K562 (cell line): ENCODE results near the gene AAK1. TPM values are rescaled to one million over a fixed set of nuclear protein-coding genes. Genes with fewer than 3 reads are reported as not detected.

Experiments used
- ATAC-seq: fragments of 200-7000 bp; cut with Tn5 transposase; 3 replicates; pipeline ENCODE4 v1.9.1; 2020; ENCODE audit warnings: moderate library complexity
- BruUV-seq: library from RNA; stranded (reverse); fragments of 400-500 nt; replicated peaks from 2 replicates; lab custom pipeline; 2021; lab: Mats Ljungman, UMichigan
- CTCF ChIA-PET: fragments of 300-600 bp; formaldehyde crosslinking; extraction: SDS; loops from one replicate; lab custom pipeline; 2021; ENCODE audit warnings: low intra/inter-chr PET ratio; lab: Yijun Ruan, JAX
- POLR2A ChIA-PET: fragments of 300-600, 350-650 bp; sonication (Branson Sonifier 250); formaldehyde crosslinking; extraction: SDS; loops from one replicate; lab custom pipeline; 2021; ENCODE audit warnings: antibody characterized with exemption, inconsistent platforms; lab: Yijun Ruan, JAX
- DNase-seq, 4 experiments: peaks; one replicate each; pipeline versions ENCODE4 v3.0.0 to v3.0.0-alpha.2; 2011 to 2018; ENCODE audit warnings: low spot score in 3 of 4, mixed read lengths in 3 of 4; ENCODE audit errors: extremely low read depth in 1 of 4
- FAIRE-seq: peaks from 2 replicates; lab custom pipeline; 2011; peaks lifted over from hg19 to GRCh38; lab: Jason Lieb, UNC
- H2AFZ ChIP-seq: 2 replicates; pipeline ENCODE4 v1.6.0; 2011; ENCODE audit warnings: low read depth, low read length, control low read depth, inconsistent platforms
- H3K27ac ChIP-seq: fragments of 200-600 bp; 3 replicates; pipeline ENCODE4 v1.8.0; 2011; ENCODE audit warnings: low read depth, mild to moderate bottlenecking, control low read depth, inconsistent platforms, low read length, moderate library complexity, mixed read lengths; ENCODE audit errors: extremely low read depth
- H3K27me3 ChIP-seq, 2 experiments: fragments of 300-600 bp in 1 of 2; 2 replicates in 1 of 2; 3 replicates in 1 of 2; pipeline versions ENCODE4 v1.6.0 to v1.8.0; 2011; ENCODE audit warnings: inconsistent platforms in 2 of 2, low read length in 2 of 2, mild to moderate bottlenecking in 1 of 2, mixed read lengths in 1 of 2, moderate library complexity in 1 of 2; ENCODE audit not compliant: control insufficient read depth in 2 of 2, insufficient read depth in 2 of 2
- H3K36me3 ChIP-seq: fragments of 300-600 bp; 3 replicates; pipeline ENCODE4 v1.8.0; 2011; ENCODE audit warnings: mild to moderate bottlenecking, low read length, inconsistent platforms; ENCODE audit not compliant: control insufficient read depth, insufficient read depth
- H3K4me1 ChIP-seq, 2 experiments: fragments of 200-600 bp in 1 of 2; replicated peaks in 1 of 2; 2 replicates in 1 of 2; 3 replicates in 1 of 2; pipeline versions ENCODE4 v1.5.1 to v1.8.0; 2011; ENCODE audit warnings: inconsistent platforms in 2 of 2, low read length in 2 of 2, mild to moderate bottlenecking in 1 of 2, mixed read lengths in 1 of 2, moderate library complexity in 1 of 2; ENCODE audit not compliant: control insufficient read depth in 2 of 2, insufficient read depth in 2 of 2
- H3K4me2 ChIP-seq: 2 replicates; pipeline ENCODE4 v1.6.1; 2011; ENCODE audit warnings: low read length, control low read depth, inconsistent platforms, mixed read lengths; ENCODE audit not compliant: insufficient read depth
- H3K4me3 ChIP-seq: fragments of 200-600 bp; sonication (generic), shearing (Covaris generic); 2 replicates; pipeline ENCODE4 v1.5.1; 2016; ENCODE audit warnings: control low read depth, inconsistent platforms
- H3K79me2 ChIP-seq: fragments of 200-600 bp; 3 replicates; pipeline ENCODE4 v1.8.0; 2011; ENCODE audit warnings: low read length, inconsistent platforms; ENCODE audit not compliant: control insufficient read depth, insufficient read depth
- H3K9ac ChIP-seq, 2 experiments: 2 replicates each; pipeline versions ENCODE4 v1.6.0 to v1.6.1; 2011; ENCODE audit warnings: low read depth in 2 of 2, low read length in 2 of 2, control low read depth in 1 of 2, inconsistent platforms in 1 of 2, mild to moderate bottlenecking in 1 of 2, mixed read lengths in 1 of 2; ENCODE audit not compliant: insufficient read depth in 1 of 2
- H3K9me1 ChIP-seq: one replicate; pipeline ENCODE4 v1.6.0; 2011; ENCODE audit warnings: inconsistent platforms, mild to moderate bottlenecking, low read length, moderate library complexity; ENCODE audit not compliant: control insufficient read depth, insufficient read depth
- H3K9me3 ChIP-seq: replicated peaks from 2 replicates; pipeline ENCODE4 v1.5.1; 2011; ENCODE audit warnings: low read depth, low read length, inconsistent platforms; ENCODE audit not compliant: control insufficient read depth, insufficient read depth
- H4K20me1 ChIP-seq: replicated peaks from 2 replicates; pipeline ENCODE4 v1.6.1; 2011; ENCODE audit warnings: low read length, inconsistent platforms, mixed read lengths; ENCODE audit not compliant: control insufficient read depth, insufficient read depth
- BCL6 ChIP-seq: fragments of 250-450 bp; sonication (Bioruptor Pico); IDR thresholded peaks from 2 replicates; pipeline ENCODE4 v1.4.0; 2020
- CREB1 ChIP-seq, 2 experiments: sonication (generic) in 1 of 2; formaldehyde crosslinking in 1 of 2; IDR thresholded peaks; 2 replicates each; pipeline versions ENCODE4 v1.6.1 to v1.8.0; 2012 to 2022; ENCODE audit warnings: inconsistent platforms in 1 of 2, mild to moderate bottlenecking in 1 of 2, missing genetic modification reagents in 1 of 2, moderate library complexity in 1 of 2
- CREM ChIP-seq: IDR thresholded peaks from 2 replicates; pipeline ENCODE4 v1.6.1; 2014; ENCODE audit warnings: antibody characterized with exemption, low read depth
- FOXJ3 ChIP-seq: sonication (generic); formaldehyde crosslinking; IDR thresholded peaks from 2 replicates; pipeline ENCODE4 v1.4.0; 2020; ENCODE audit warnings: mild to moderate bottlenecking, missing genetic modification reagents
- FOXM1 ChIP-seq, 2 experiments: fragments of 450-650 bp in 1 of 2; sonication (generic) in 1 of 2; formaldehyde crosslinking in 1 of 2; IDR thresholded peaks; 2 replicates each; pipeline versions ENCODE4 v1.6.1 to v1.9.0; 2017 to 2022; ENCODE audit warnings: low read depth in 2 of 2, mild to moderate bottlenecking in 2 of 2, missing genetic modification reagents in 1 of 2, moderate library complexity in 1 of 2
- HIVEP1 ChIP-seq: fragments of 250-450 bp; sonication (Bioruptor Pico); IDR thresholded peaks from 2 replicates; pipeline ENCODE4 v1.4.0; 2020; ENCODE audit warnings: mild to moderate bottlenecking
- HSF4 ChIP-seq: fragments of 250-450 bp; sonication (Bioruptor Pico); IDR thresholded peaks from 2 replicates; pipeline ENCODE4 v2.1.2; 2022; ENCODE audit warnings: mild to moderate bottlenecking, moderate library complexity, borderline replicate concordance
- ILF3 ChIP-seq: fragments of 450-650 bp; IDR thresholded peaks from 2 replicates; pipeline ENCODE4 v1.6.1; 2018; ENCODE audit warnings: antibody characterized with exemption, mild to moderate bottlenecking, moderate library complexity, borderline replicate concordance
- JUND ChIP-seq, 2 experiments: IDR thresholded peaks; 2 replicates in 1 of 2; 3 replicates in 1 of 2; pipeline ENCODE4 v1.6.1; 2011; ENCODE audit warnings: borderline replicate concordance in 2 of 2, low read depth in 2 of 2, low read length in 2 of 2, improper control_type of control experiment in 1 of 2, missing biosample characterization in 1 of 2, missing genetic modification characterization in 1 of 2, missing genetic modification reagents in 1 of 2
- MEF2A ChIP-seq: IDR thresholded peaks from 2 replicates; pipeline ENCODE4 v1.6.1; 2011; ENCODE audit warnings: low read depth, mild to moderate bottlenecking, low read length, moderate library complexity; ENCODE audit not compliant: control insufficient read depth
- NCOA6 ChIP-seq: fragments of 450-650 bp; IDR thresholded peaks from 2 replicates; pipeline ENCODE4 v1.6.1; 2017; ENCODE audit warnings: mild to moderate bottlenecking
- PHF21A ChIP-seq: fragments of 450-650 bp; IDR thresholded peaks from 2 replicates; pipeline ENCODE4 v1.6.1; 2017; ENCODE audit warnings: low read depth, borderline replicate concordance
- RBM17 ChIP-seq: fragments of 200-400 bp; formaldehyde crosslinking; IDR thresholded peaks from 2 replicates; pipeline ENCODE4 v1.6.1; 2017; ENCODE audit warnings: low read depth, mild to moderate bottlenecking, low read length, borderline replicate concordance
- U2AF2 ChIP-seq: fragments of 200-400 bp; formaldehyde crosslinking; optimal IDR thresholded peaks from 2 replicates; pipeline ENCODE3; 2017; ENCODE audit warnings: low read depth, mild to moderate bottlenecking, low read length
- ZC3H4 ChIP-seq: sonication (generic); formaldehyde crosslinking; IDR thresholded peaks from 2 replicates; pipeline ENCODE4 v1.9.0; 2021; ENCODE audit warnings: missing genetic modification reagents, borderline replicate concordance
- WGBS: fragments of 100-300 bp; shearing (Covaris generic); methylation state at CpG from one replicate; pipeline ENCODE4 v1.1.6; 2016; ENCODE audit warnings: low coverage, mixed read lengths; ENCODE audit not compliant: insufficient coverage; ENCODE audit errors: missing lambda C conversion rate; 5-methylcytosine and 5-hydroxymethylcytosine counted together
- in situ Hi-C: fragments of 300-500 bp; cut with MboI; formaldehyde crosslinking; loops from 4 replicates; pipeline ENCODE4 v1.15.0; 2018; ENCODE audit warnings: inconsistent platforms, mixed read lengths
- intact Hi-C: fragments of 100-400 bp; cut with micrococcal nuclease; formaldehyde crosslinking; loops from 2 replicates; pipeline ENCODE4 v1.14.2; 2022
- polyA plus RNA-seq, 8 experiments: library from polyadenylated mRNA; depleted of rRNA in 4 of 8; stranded (reverse) in 5 of 8; unstranded in 3 of 8; fragments of >200 nt; fragmentation: Nextera tagmentation in 2 of 8; fragmentation: Illumina TruSeq in 1 of 8; extraction: Ambion mirVana in 2 of 8; extraction: Trizol in 1 of 8; gene quantifications; 2 replicates each; pipeline versions ENCODE4 v1.2.1 to v1.2.3, GENCODE V29; 2011 to 2014; ENCODE audit warnings: inconsistent platforms in 1 of 8, missing spikeins in 1 of 8
- total RNA-seq, 7 experiments: library from RNA; depleted of rRNA in 6 of 7; stranded (reverse); fragments of >200 nt in 6 of 7; fragmentation: Illumina TruSeq in 2 of 7; extraction: Trizol in 2 of 7; gene quantifications; 2 replicates each; pipeline versions ENCODE4 v1.2.1 to v1.2.3, GENCODE V29; 2011 to 2021; ENCODE audit warnings: low replicate concordance in 1 of 7
- TF ChIP-seq, protein P1 (sequence below): fragments of 450-650 bp; formaldehyde crosslinking; IDR thresholded peaks from 2 replicates; pipeline ENCODE4 v1.4.0; 2020; ENCODE audit warnings: mild to moderate bottlenecking, mixed read lengths
- TF ChIP-seq, protein P2 (sequence below): fragments of 450-650 bp; formaldehyde crosslinking; IDR thresholded peaks from 2 replicates; pipeline ENCODE4 v1.4.0; 2020; ENCODE audit warnings: mild to moderate bottlenecking, moderate library complexity
- TF ChIP-seq, protein P3 (sequence below), 2 experiments: fragments of 450-650 bp in 1 of 2; sonication (generic) in 1 of 2; formaldehyde crosslinking in 1 of 2; IDR thresholded peaks in 1 of 2; conservative IDR thresholded peaks in 1 of 2; 2 replicates each; pipeline versions ENCODE4 v1.6.1 to v1.8.1; 2016 to 2023; ENCODE audit warnings: mild to moderate bottlenecking in 2 of 2, moderate library complexity in 2 of 2, inconsistent platforms in 1 of 2, missing genetic modification reagents in 1 of 2

AAK1 gene
- total and polyA plus RNA-seq, 9 of the 15 experiments (the other 6 are each of a cell fraction or from before 2014, with no cell fraction given), result 0.89 to 17.1 (median 6.0) TPM

DNA sequence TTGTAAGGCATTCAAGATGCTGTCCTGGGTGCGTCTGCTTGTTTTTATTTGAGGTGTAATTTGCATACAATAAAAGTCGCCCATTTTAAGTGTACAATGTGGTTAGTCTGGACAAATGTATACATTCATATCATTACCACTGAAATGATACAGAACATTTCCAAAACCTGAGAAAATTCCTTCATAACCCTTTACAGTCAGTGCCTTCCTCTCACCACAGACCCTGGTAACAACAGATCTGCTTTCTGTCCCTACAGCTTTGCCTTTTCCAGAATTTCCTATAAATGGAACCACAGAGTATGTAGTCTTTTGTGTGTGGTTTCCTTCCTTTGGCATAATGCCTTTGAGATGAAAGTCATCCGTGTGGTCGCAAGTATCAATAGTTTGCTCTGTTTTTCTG, 160.5 kb downstream of the AAK1 start:
- Histone ChIP-seq H2AFZ (no peak overlapping the region), H3K4me2 (no peak overlapping the region), H3K9me1 (no peaks in the 10 kb centered on the region), H3K27ac (no peak overlapping the region), H3K9me3 (no peaks in the 10 kb centered on the region), H3K9ac (no peak overlapping the region), H4K20me1 (no peaks in the 10 kb centered on the region), H3K4me3 (no peak overlapping the region), H3K4me1 (no peaks in the 10 kb centered on the region), H3K27me3 (no peaks in the 10 kb centered on the region), H3K36me3 (no peaks in the 10 kb centered on the region), H3K79me2 (no peaks in the 10 kb centered on the region)
- DNase-seq (no peak), FAIRE-seq (no peak), ATAC-seq (no peak)
- 45% methylated on average over 4 of the region's 4 CpGs for WGBS
- ChIA-PET POLR2A (interaction anchor here (1.4 kb wide), 1 partner anchor 46 kb away, joined by 6 read pairs; the partner anchor contains the start of gene NFU1), CTCF (no interaction called here)
- BruUV-seq, result no TSS peak
- intact Hi-C loops, result no loop called here
- in situ Hi-C loops, result no loop called here
- TF ChIP-seq, protein P1, sequence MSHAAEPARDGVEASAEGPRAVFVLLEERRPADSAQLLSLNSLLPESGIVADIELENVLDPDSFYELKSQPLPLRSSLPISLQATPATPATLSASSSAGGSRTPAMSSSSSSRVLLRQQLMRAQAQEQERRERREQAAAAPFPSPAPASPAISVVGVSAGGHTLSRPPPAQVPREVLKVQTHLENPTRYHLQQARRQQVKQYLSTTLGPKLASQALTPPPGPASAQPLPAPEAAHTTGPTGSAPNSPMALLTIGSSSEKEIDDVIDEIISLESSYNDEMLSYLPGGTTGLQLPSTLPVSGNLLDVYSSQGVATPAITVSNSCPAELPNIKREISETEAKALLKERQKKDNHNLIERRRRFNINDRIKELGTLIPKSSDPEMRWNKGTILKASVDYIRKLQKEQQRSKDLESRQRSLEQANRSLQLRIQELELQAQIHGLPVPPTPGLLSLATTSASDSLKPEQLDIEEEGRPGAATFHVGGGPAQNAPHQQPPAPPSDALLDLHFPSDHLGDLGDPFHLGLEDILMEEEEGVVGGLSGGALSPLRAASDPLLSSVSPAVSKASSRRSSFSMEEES (CRISPR knock-in tag), result no peak
- no peak for TF ChIP-seq ZC3H4 (CRISPR knock-in tag)
- TF ChIP-seq CREM, result no peak
- no peak for TF ChIP-seq FOXJ3 (CRISPR knock-in tag)
- TF ChIP-seq NCOA6, result no peak
- TF ChIP-seq JUND (IDR thresholded peaks at IDR 0.05; ENCODE audit: borderline replicate concordance, low read depth, low read length), result no peak
- no peak for TF ChIP-seq JUND (tag; IDR thresholded peaks at IDR 0.05; ENCODE audit: borderline replicate concordance, low read depth, low read length)
- TF ChIP-seq U2AF2, result no peak
- TF ChIP-seq RBM17, result no peak
- TF ChIP-seq ILF3, result no peak
- no peak for TF ChIP-seq MEF2A
- no peak for TF ChIP-seq HSF4 (CRISPR knock-in tag)
- TF ChIP-seq FOXM1 (IDR thresholded peaks at IDR 0.05; ENCODE audit: low read depth), result no peak
- TF ChIP-seq FOXM1 (CRISPR knock-in tag; IDR thresholded peaks at IDR 0.05; ENCODE audit: low read depth), result no peak
- TF ChIP-seq CREB1 (IDR thresholded peaks at IDR 0.05), result no peak
- no peak for TF ChIP-seq CREB1 (CRISPR knock-in tag; IDR thresholded peaks at IDR 0.05)
- no peak for TF ChIP-seq HIVEP1 (CRISPR knock-in tag)
- TF ChIP-seq, protein P2, sequence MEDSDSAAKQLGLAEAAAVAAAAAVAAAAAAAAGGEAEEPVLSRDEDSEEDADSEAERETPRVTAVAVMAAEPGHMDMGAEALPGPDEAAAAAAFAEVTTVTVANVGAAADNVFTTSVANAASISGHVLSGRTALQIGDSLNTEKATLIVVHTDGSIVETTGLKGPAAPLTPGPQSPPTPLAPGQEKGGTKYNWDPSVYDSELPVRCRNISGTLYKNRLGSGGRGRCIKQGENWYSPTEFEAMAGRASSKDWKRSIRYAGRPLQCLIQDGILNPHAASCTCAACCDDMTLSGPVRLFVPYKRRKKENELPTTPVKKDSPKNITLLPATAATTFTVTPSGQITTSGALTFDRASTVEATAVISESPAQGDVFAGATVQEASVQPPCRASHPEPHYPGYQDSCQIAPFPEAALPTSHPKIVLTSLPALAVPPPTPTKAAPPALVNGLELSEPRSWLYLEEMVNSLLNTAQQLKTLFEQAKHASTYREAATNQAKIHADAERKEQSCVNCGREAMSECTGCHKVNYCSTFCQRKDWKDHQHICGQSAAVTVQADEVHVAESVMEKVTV (CRISPR knock-in tag), result no peak
- TF ChIP-seq PHF21A, result no peak
- TF ChIP-seq, protein P3, sequence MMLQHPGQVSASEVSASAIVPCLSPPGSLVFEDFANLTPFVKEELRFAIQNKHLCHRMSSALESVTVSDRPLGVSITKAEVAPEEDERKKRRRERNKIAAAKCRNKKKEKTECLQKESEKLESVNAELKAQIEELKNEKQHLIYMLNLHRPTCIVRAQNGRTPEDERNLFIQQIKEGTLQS (IDR thresholded peaks at IDR 0.05), result no peak
- TF ChIP-seq, protein P3 (CRISPR knock-in tag; conservative IDR thresholded peaks at IDR 0.05), result no peak
- TF ChIP-seq BCL6 (CRISPR knock-in tag), result no peak
